HCT116 (cell line): Measurements from ENCODE around the gene PNMA5. TPM values are rescaled to one million over a fixed set of nuclear protein-coding genes. Genes with fewer than 3 reads are reported as not detected.

Experiments used
- ATAC-seq: fragments of 200-7000 bp; cut with Tn5 transposase; 2 replicates; pipeline ENCODE4 v1.9.1; 2020; ENCODE audit warnings: mild to moderate bottlenecking, moderate library complexity
- BruUV-seq: library from RNA; stranded (reverse); fragments of 400-500 nt; replicated peaks from 2 replicates; lab custom pipeline; 2021; lab: Mats Ljungman, UMichigan
- CTCF ChIA-PET: fragments of 300-600 bp; sonication (Branson Sonifier 250); formaldehyde crosslinking; loops from one replicate; lab custom pipeline; 2021; ENCODE audit warnings: antibody characterized with exemption; lab: Charles Lee
- POLR2A ChIA-PET: fragments of 300-600, 350-600 bp; sonication (Branson Sonifier 250); formaldehyde crosslinking; loops from one replicate; lab custom pipeline; 2021; ENCODE audit warnings: antibody characterized with exemption; lab: Charles Lee
- RAD21 ChIA-PET, 2 experiments: fragments of 300-600 bp; sonication (Branson Sonifier 250); formaldehyde crosslinking; loops; one replicate each; lab custom pipeline; 2023; ENCODE audit warnings: low total read pairs in 2 of 2; ENCODE audit not compliant: uncharacterized antibody in 2 of 2, unreplicated experiment in 2 of 2, low non-redundant PET in 1 of 2; lab: Charles Lee
- DNase-seq: peaks from one replicate; pipeline ENCODE4 v3.0.0-alpha.2; 2010; ENCODE audit warnings: low read depth, low spot score
- H2AFZ ChIP-seq: fragments of 200-600 bp; shearing (Covaris generic), sonication (generic); 2 replicates; pipeline ENCODE4 v1.6.1; 2017; ENCODE audit warnings: low read depth, mixed run types, mixed read lengths, antibody characterized with exemption, low read length; ENCODE audit not compliant: poor library complexity, severe bottlenecking
- H3K27ac ChIP-seq: 2 replicates; pipeline ENCODE4 v1.5.1; 2012; ENCODE audit warnings: low read depth, low read length
- H3K27me3 ChIP-seq: fragments of 200-600 bp; sonication (generic); 2 replicates; pipeline ENCODE4 v1.6.1; 2016; ENCODE audit warnings: mixed run types, low read length, mixed read lengths; ENCODE audit not compliant: insufficient read depth
- H3K36me3 ChIP-seq, 2 experiments: fragments of 200-500 bp in 1 of 2; fragments of 200-600 bp in 1 of 2; sonication (Bioruptor generic) in 1 of 2; sonication (generic) in 1 of 2; 2 replicates each; pipeline versions ENCODE4 v1.5.1 to v1.6.1; 2014 to 2016; ENCODE audit warnings: low read length in 2 of 2, inconsistent platforms in 1 of 2, mixed read lengths in 1 of 2, mixed run types in 1 of 2; ENCODE audit not compliant: insufficient read depth in 2 of 2, control insufficient read depth in 1 of 2
- H3K4me1 ChIP-seq, 2 experiments: fragments of 200-600 bp in 1 of 2; sonication (generic) in 1 of 2; 2 replicates each; pipeline versions ENCODE4 v1.5.1 to v1.6.1; 2012 to 2017; ENCODE audit warnings: low read length in 2 of 2, inconsistent platforms in 1 of 2, mild to moderate bottlenecking in 1 of 2, mixed read lengths in 1 of 2, mixed run types in 1 of 2, moderate library complexity in 1 of 2; ENCODE audit not compliant: insufficient read depth in 2 of 2, control insufficient read depth in 1 of 2
- H3K4me2 ChIP-seq: fragments of 200-600 bp; sonication (generic); 2 replicates; pipeline ENCODE4 v1.6.1; 2017; ENCODE audit warnings: mixed run types, low read length, mixed read lengths
- H3K4me3 ChIP-seq, 2 experiments: fragments of 200-600 bp in 1 of 2; sonication (generic) in 1 of 2; replicated peaks in 1 of 2; 2 replicates each; pipeline ENCODE4 v1.5.1; 2011 to 2016; ENCODE audit warnings: low read length in 2 of 2, control low read depth in 1 of 2, low read depth in 1 of 2, mild to moderate bottlenecking in 1 of 2, mixed read lengths in 1 of 2, mixed run types in 1 of 2
- H3K79me2 ChIP-seq: fragments of 200-600 bp; sonication (generic); 2 replicates; pipeline ENCODE4 v1.6.1; 2017; ENCODE audit warnings: mild to moderate bottlenecking, mixed run types, low read length, moderate library complexity, mixed read lengths; ENCODE audit not compliant: insufficient read depth
- H3K9ac ChIP-seq: fragments of 200-600 bp; sonication (generic); 2 replicates; pipeline ENCODE4 v1.6.1; 2016; ENCODE audit warnings: low read length, mixed read lengths
- H3K9me2 ChIP-seq: fragments of 200-600 bp; sonication (generic), shearing (Covaris generic); 2 replicates; pipeline ENCODE4 v1.6.1; 2017; ENCODE audit warnings: mixed run types, mild to moderate bottlenecking, moderate library complexity; ENCODE audit not compliant: insufficient read depth
- H3K9me3 ChIP-seq, 2 experiments: fragments of 200-500 bp in 1 of 2; fragments of 200-600 bp in 1 of 2; sonication (Bioruptor generic) in 1 of 2; sonication (generic) in 1 of 2; 2 replicates each; pipeline ENCODE4 v1.6.1; 2014 to 2017; ENCODE audit warnings: low read length in 2 of 2, mixed read lengths in 2 of 2, inconsistent platforms in 1 of 2, low read depth in 1 of 2, mild to moderate bottlenecking in 1 of 2, mixed run types in 1 of 2, moderate library complexity in 1 of 2; ENCODE audit not compliant: control insufficient read depth in 1 of 2, insufficient read depth in 1 of 2
- H4K20me1 ChIP-seq: fragments of 200-600 bp; sonication (generic), shearing (Covaris generic); 2 replicates; pipeline ENCODE4 v1.6.1; 2017; ENCODE audit warnings: mixed run types, mild to moderate bottlenecking, moderate library complexity; ENCODE audit not compliant: insufficient read depth
- CBX3 ChIP-seq: IDR thresholded peaks from 2 replicates; pipeline ENCODE4 v1.6.1; 2012; ENCODE audit warnings: low read depth
- CEBPB ChIP-seq: IDR thresholded peaks from 2 replicates; pipeline ENCODE4 v1.6.1; 2012; ENCODE audit warnings: low read depth
- EGR1 ChIP-seq: IDR thresholded peaks from 2 replicates; pipeline ENCODE4 v1.6.1; 2012; ENCODE audit warnings: low read depth
- ELF1 ChIP-seq: IDR thresholded peaks from 2 replicates; pipeline ENCODE4 v1.6.1; 2012; ENCODE audit warnings: low read depth, borderline replicate concordance
- EZH2 ChIP-seq: fragments of 200-600 bp; sonication (generic); IDR thresholded peaks from 2 replicates; pipeline ENCODE4 v1.6.1; 2017; ENCODE audit warnings: antibody characterized with exemption, mixed run types
- EZH2phosphoT487 ChIP-seq: fragments of 200-600 bp; IDR thresholded peaks from 2 replicates; pipeline ENCODE4 v1.6.1; 2018; ENCODE audit warnings: antibody characterized with exemption, borderline replicate concordance
- FOSL1 ChIP-seq: IDR thresholded peaks from 2 replicates; pipeline ENCODE4 v1.6.1; 2012; ENCODE audit warnings: low read depth
- JUND ChIP-seq: IDR thresholded peaks from 2 replicates; pipeline ENCODE4 v1.6.1; 2012
- MAX ChIP-seq: IDR thresholded peaks from 2 replicates; pipeline ENCODE4 v1.6.1; 2012
- POLR2A ChIP-seq: IDR thresholded peaks from 2 replicates; pipeline ENCODE4 v1.7.0; 2011; ENCODE audit warnings: borderline replicate concordance; ENCODE audit not compliant: insufficient read depth, insufficient read length; ENCODE audit errors: extremely low read depth
- POLR2AphosphoS5 ChIP-seq: IDR thresholded peaks from 2 replicates; pipeline ENCODE4 v1.6.1; 2011; ENCODE audit warnings: mild to moderate bottlenecking, low read depth, low read length, moderate library complexity
- RAD21 ChIP-seq: IDR thresholded peaks from 2 replicates; pipeline ENCODE4 v1.6.1; 2012; ENCODE audit warnings: low read depth, mild to moderate bottlenecking
- REST ChIP-seq: IDR thresholded peaks from 2 replicates; pipeline ENCODE4 v1.6.1; 2012; ENCODE audit warnings: low read depth
- SIN3A ChIP-seq: IDR thresholded peaks from 2 replicates; pipeline ENCODE4 v1.6.1; 2012; ENCODE audit warnings: low read depth
- SP1 ChIP-seq: IDR thresholded peaks from 2 replicates; pipeline ENCODE4 v1.6.1; 2012; ENCODE audit warnings: low read depth
- SRF ChIP-seq: IDR thresholded peaks from 2 replicates; pipeline ENCODE4 v1.6.1; 2012; ENCODE audit warnings: low read depth
- YY1 ChIP-seq: IDR thresholded peaks from 2 replicates; pipeline ENCODE4 v1.6.1; 2011; ENCODE audit warnings: low read length, low read depth, moderate library complexity, mild to moderate bottlenecking; ENCODE audit not compliant: insufficient replicate concordance; ENCODE audit errors: extremely low read depth
- ZBTB33 ChIP-seq: IDR thresholded peaks from 2 replicates; pipeline ENCODE4 v1.6.1; 2011; ENCODE audit warnings: mild to moderate bottlenecking, low read length, moderate library complexity; ENCODE audit not compliant: insufficient replicate concordance; ENCODE audit errors: extremely low read depth
- ZFX ChIP-seq: fragments of 450-650 bp; IDR thresholded peaks from 2 replicates; pipeline ENCODE4 v1.6.1; 2017
- ZNF274 ChIP-seq: fragments of 200-500 bp; sonication (Bioruptor generic); IDR thresholded peaks from 2 replicates; pipeline ENCODE4 v1.6.1; 2014; ENCODE audit warnings: mild to moderate bottlenecking, low read depth, low read length, inconsistent platforms
- intact Hi-C: fragments of 100-400 bp; cut with micrococcal nuclease; formaldehyde crosslinking; loops from 2 replicates; pipeline ENCODE4 v1.10.0; 2022
- total RNA-seq: library from RNA; stranded (reverse); gene quantifications from one replicate; pipeline ENCODE4 v1.2.1, GENCODE V29; 2021; ENCODE audit not compliant: unreplicated experiment

PNMA5 gene
- total RNA-seq, 1 experiment from 2014 or later, result not detected

- POLR2A ChIA-PET, result no interaction called here
- no peaks in the 10 kb centered on the region for H3K9me3 ChIP-seq
- intact Hi-C loops, result no loop called here
- no peaks in the 10 kb centered on the region for H3K9me2 ChIP-seq
- no peak overlapping the region for H3K4me2 ChIP-seq
- no peak overlapping the region for H3K27ac ChIP-seq
- no peak overlapping the region for H3K4me3 ChIP-seq
- RAD21 ChIA-PET, result no interaction called here
- H3K27me3 ChIP-seq, result no peaks in the 10 kb centered on the region
- BruUV-seq, result no TSS peak
- H2AFZ ChIP-seq, result no peak overlapping the region
- H3K36me3 ChIP-seq, result no peaks in the 10 kb centered on the region
- TF ChIP-seq CEBPB, result no peak
- TF ChIP-seq EZH2, result no peak
- TF ChIP-seq EGR1, result no peak
- TF ChIP-seq RAD21, result no peak
- no peak for TF ChIP-seq POLR2AphosphoS5
- no peak for TF ChIP-seq ZBTB33
- no peak for TF ChIP-seq JUND
- no peak for TF ChIP-seq SP1
- TF ChIP-seq ELF1, result no peak
- no peak for TF ChIP-seq POLR2A
- no peak for TF ChIP-seq YY1
- no peak for TF ChIP-seq SRF
- TF ChIP-seq REST, result no peak
- TF ChIP-seq MAX, result no peak
- TF ChIP-seq ZNF274, result no peak
- no peak for TF ChIP-seq CBX3
- TF ChIP-seq SIN3A, result no peak
- no peak for TF ChIP-seq ZFX
- TF ChIP-seq EZH2phosphoT487, result no peak
- no peak for TF ChIP-seq FOSL1
- no peak for ATAC-seq
- CTCF ChIA-PET, result no interaction called here
- H3K79me2 ChIP-seq, result no peaks in the 10 kb centered on the region
- H3K4me1 ChIP-seq, result peaks cover 2 to 7% of the 10 kb centered on the region in 2 experiments; a peak in 1 of 4 replicates
- DNase-seq, result no peak
- no peaks in the 10 kb centered on the region for H4K20me1 ChIP-seq
- no peak overlapping the region for H3K9ac ChIP-seq
Measured at GRCh38 chrX:152945021-152945979, 48.6 kb downstream of the PNMA5 start.
